Measurements from ENCODE around the gene ZNF345. TPM values are rescaled to one million over a fixed set of nuclear protein-coding genes. Genes with fewer than 3 reads are reported as not detected.

Gene ZNF345
- total and polyA plus RNA-seq, 7 experiments from 2014 or later: 6.8 to 18.2 (median 10.0) TPM

DNA sequence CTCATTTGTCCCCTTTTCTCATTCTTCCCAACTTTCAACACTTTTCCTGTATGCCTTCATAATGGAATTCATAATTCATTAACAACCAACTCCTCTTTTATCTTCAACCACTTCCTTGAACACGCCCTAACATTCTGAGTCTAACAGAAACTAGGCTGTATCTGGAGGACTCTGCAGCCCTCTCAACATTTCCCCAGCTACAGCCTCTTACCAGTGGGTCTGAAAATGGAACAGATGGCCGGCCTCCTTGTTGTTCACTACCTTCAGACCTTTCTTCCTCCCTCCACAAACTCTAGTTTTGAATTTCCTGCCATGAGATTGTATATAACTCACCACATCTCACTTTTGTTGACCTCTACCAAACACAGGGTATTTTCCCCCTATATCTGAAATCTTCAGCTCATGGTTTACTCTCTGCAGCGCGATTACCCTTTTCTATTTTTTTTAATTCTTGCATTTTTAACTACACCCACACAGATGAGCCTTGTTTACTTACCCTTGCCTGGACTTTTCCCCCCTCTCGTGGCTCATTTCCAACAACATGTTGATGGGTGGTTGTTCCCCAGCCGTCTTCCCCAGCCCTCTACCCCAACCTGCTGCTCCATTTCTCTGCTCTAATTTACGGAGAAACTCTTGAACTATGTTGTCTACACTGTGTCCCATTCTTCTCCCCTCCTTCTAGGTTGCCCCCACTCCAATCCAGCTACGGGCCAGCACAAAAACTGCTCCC lies 13.3 kb upstream of the ZNF345 start:
- DNase-seq (peak in 2 of 9 donors; percentile 11 to 13), ATAC-seq (peak; percentile 1)
- H3K27ac Mint-ChIP-seq: no peak overlapping the region
- H3K4me1 Mint-ChIP-seq: peaks cover 0 to 21% (median 14%) of the 10 kb centered on the region in 7 donors
- H3K9me3 Mint-ChIP-seq: peaks cover 6 to 59% (median 36%) of the 10 kb centered on the region in 11 donors
- ChIA-PET POLR2A (interaction anchor here (0.6 to 7.5 kb wide), 13 partner anchors 13 to 667 kb away, joined by 3 to 108 read pairs (median 3); partner anchors contain the start of genes ZNF345, ZNF566, ZNF568 and ZNF569), CTCF (interaction anchor here (0.6 kb wide), 1 partner anchor 117 kb away, joined by 3 read pairs; no protein-coding TSS in a partner anchor)
- H3K36me3 Mint-ChIP-seq: peaks cover 21 to 59% (median 55%) of the 10 kb centered on the region in 5 donors
- H3K27me3 Mint-ChIP-seq: no peaks in the 10 kb centered on the region
- no peak overlapping the region for H3K4me3 Mint-ChIP-seq
- intact Hi-C loops (cut with micrococcal nuclease): loop anchor here (1.0 to 10.0 kb wide), 6 partner anchors 40 to 817 kb away; partner anchors contain the start of genes ZNF420 (in 2 of the 2), ZNF569 (in 2 of the 2), ZNF570 (in 2 of the 2) and ZFP30 (in 1 of the 2)
- H3K9me3 ChIP-seq (ENCODE audit: control insufficient read depth in 2 of 3, low read length in 3 of 3): peaks cover 0 to 32% (median 4%) of the 10 kb centered on the region in 3 experiments
- no peaks in the 10 kb centered on the region for H3K27me3 ChIP-seq (ENCODE audit: control insufficient read depth in 2 of 2, insufficient read depth in 2 of 2, low read length in 2 of 2)
- H3K27ac ChIP-seq (ENCODE audit: low read depth, low read length): peak overlapping the region; percentile 92
- H3K4me3 ChIP-seq (ENCODE audit: low read length): peak overlapping the region; percentile 92
- peaks cover 0 to 31% (median 4%) of the 10 kb centered on the region in 3 experiments for H3K36me3 ChIP-seq (ENCODE audit: control insufficient read depth in 2 of 3, insufficient read depth in 3 of 3, low read length in 3 of 3)
- H3K4me1 ChIP-seq (ENCODE audit: control insufficient read depth in 2 of 2, insufficient read depth in 2 of 2, low read length in 2 of 2): peaks cover 6 to 11% of the 10 kb centered on the region in 2 donors

DNA sequence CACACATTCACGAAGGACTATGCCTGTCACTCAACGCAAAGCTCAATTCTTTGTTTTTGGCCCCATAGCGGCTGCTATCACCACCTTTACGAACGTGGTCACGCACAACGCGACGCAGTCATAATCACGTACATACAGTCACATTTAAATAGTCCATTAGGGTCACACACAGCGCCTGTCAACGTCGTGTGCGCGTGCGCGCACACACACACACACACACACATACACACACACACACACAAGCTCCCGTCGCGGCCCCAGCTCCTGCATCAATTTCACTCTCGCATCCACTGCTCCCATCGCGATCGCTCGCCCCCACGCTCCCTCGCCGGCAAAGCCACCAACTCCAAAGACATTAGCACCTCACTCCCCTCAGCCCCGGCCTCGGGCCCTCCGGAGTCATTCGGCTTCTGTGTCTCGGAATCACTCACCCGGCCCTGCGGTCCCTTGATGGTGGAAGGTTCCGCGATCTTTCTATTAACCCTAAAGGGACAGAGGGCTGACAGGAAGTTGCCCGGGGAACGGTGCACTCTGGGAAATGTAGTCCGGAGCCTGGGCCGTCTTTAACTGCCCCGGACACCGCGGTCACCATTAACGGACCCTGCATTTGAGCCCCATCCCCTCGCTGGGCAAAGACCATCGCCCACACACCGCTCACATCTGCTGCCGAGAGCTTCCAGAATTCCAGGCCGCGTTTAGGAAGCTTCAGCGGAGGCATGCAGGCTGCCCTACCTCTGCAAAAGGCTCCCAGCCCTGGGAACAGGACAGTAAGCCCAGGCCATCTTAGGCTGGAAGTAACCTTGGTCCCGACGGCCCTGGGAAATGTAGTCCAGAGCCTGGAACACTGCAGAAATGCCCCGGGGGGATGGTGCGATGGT lies 12.5 kb upstream of the ZNF345 start, which contains the start of gene ZNF790:
ZNF790 (minus strand) TSS at position 482 of the 878 bp plus-strand sequence. CDS start 12,768 bp downstream, outside the sequence.
- Histone ChIP-seq H3K27me3 (ENCODE audit: control insufficient read depth in 2 of 2, insufficient read depth in 2 of 2, low read length in 2 of 2) (no peaks in the 10 kb centered on the region), H3K9me3 (ENCODE audit: control insufficient read depth in 2 of 3, low read length in 3 of 3) (peaks cover 0 to 29% (median 4%) of the 10 kb centered on the region in 3 experiments), H3K36me3 (ENCODE audit: control insufficient read depth in 2 of 3, insufficient read depth in 3 of 3, low read length in 3 of 3) (peaks cover 0 to 31% (median 0%) of the 10 kb centered on the region in 3 experiments), H3K27ac (ENCODE audit: low read depth, low read length) (peak within 1 kb of the TSS; percentile 92), H3K4me1 (ENCODE audit: control insufficient read depth in 2 of 2, insufficient read depth in 2 of 2, low read length in 2 of 2) (peaks cover 6 to 11% of the 10 kb centered on the region in 2 donors), H3K4me3 (ENCODE audit: low read length) (peak within 1 kb of the TSS; percentile 92)
- ChIA-PET CTCF (interaction anchor here (0.6 kb wide), 1 partner anchor 116 kb away, joined by 3 read pairs; no protein-coding TSS in a partner anchor), POLR2A (interaction anchor here (0.6 to 7.5 kb wide), 15 partner anchors 12 to 1839 kb away, joined by 3 to 108 read pairs (median 3); partner anchors contain the start of genes ZNF345, ZNF566, ZNF568 and ZNF569)
- peaks cover 0 to 21% (median 14%) of the 10 kb centered on the region in 7 donors for H3K4me1 Mint-ChIP-seq
- DNase-seq (peak; percentile 68 to 91 (median 85)), ATAC-seq (peak; percentile 95)
- peaks cover 16 to 55% (median 54%) of the 10 kb centered on the region in 5 donors for H3K36me3 Mint-ChIP-seq
- intact Hi-C loops (cut with micrococcal nuclease): loop anchor here (1.0 to 10.0 kb wide), 19 partner anchors 12 to 817 kb away; partner anchors contain the start of genes ZNF260 (in 2 of the 2), ZNF345 (in 2 of the 2), ZNF420 (in 2 of the 2) and ZNF461 (in 2 of the 2)
- H3K27ac Mint-ChIP-seq: peak within 1 kb of the TSS in 5 of 9 donors; percentile 39 to 65 (median 51)
- peaks cover 6 to 56% (median 35%) of the 10 kb centered on the region in 11 donors for H3K9me3 Mint-ChIP-seq
- peak within 1 kb of the TSS in 1 of 10 donors; percentile 22 for H3K4me3 Mint-ChIP-seq
- no peaks in the 10 kb centered on the region for H3K27me3 Mint-ChIP-seq

DNA sequence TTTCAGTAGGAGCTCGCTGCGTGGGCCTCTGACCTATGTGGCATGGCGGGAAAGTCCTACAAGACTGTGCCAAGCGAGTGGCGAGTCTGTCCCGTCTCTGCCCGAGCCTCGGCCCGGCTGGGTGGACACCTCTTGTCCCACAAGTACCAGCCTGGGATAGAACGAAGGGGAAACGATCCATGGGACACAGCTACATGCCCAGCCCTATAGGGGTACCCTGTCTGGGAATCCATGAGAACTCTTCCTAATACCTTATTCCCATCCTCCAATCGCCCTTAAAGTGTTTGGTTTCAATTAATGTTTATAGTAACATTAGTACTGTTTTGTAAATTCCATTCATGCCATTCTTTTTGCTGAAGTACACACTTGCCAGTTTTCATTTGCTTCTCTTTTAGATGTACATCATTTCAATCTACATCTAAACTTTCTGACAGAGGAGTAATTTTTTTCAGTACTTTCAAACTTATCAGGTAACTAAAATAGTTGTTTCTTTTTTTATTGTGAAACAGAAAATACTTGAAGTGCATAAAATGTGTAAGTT lies 11.8 kb upstream of the ZNF345 start:
- Histone ChIP-seq H3K27ac (ENCODE audit: low read depth, low read length) (peak overlapping the region; percentile 92), H3K4me1 (ENCODE audit: control insufficient read depth in 2 of 2, insufficient read depth in 2 of 2, low read length in 2 of 2) (peaks cover 6 to 11% of the 10 kb centered on the region in 2 donors), H3K4me3 (ENCODE audit: low read length) (peak overlapping the region; percentile 92), H3K27me3 (ENCODE audit: control insufficient read depth in 2 of 2, insufficient read depth in 2 of 2, low read length in 2 of 2) (no peaks in the 10 kb centered on the region), H3K36me3 (ENCODE audit: control insufficient read depth in 2 of 3, insufficient read depth in 3 of 3, low read length in 3 of 3) (peaks cover 0 to 31% (median 0%) of the 10 kb centered on the region in 3 experiments), H3K9me3 (ENCODE audit: control insufficient read depth in 2 of 3, low read length in 3 of 3) (peaks cover 0 to 33% (median 4%) of the 10 kb centered on the region in 3 experiments)
- ChIA-PET CTCF (interaction anchor here (0.8 kb wide), 1 partner anchor 12 kb away, joined by 3 read pairs; the partner anchor contains the start of gene ZNF345), POLR2A (interaction anchor here (0.6 to 7.5 kb wide), 5 partner anchors 11 to 1840 kb away, joined by 3 to 108 read pairs (median 3); partner anchors contain the start of genes ZNF345, ZNF566, ZNF568 and ZNF829)
- no peaks in the 10 kb centered on the region for H3K27me3 Mint-ChIP-seq
- H3K4me3 Mint-ChIP-seq: no peak overlapping the region
- ATAC-seq: no peak
- peak in 3 of 9 donors; percentile 0 to 9 (median 9) for DNase-seq
- intact Hi-C loops (cut with micrococcal nuclease): loop anchor here (1.0 to 10.0 kb wide), 19 partner anchors 11 to 816 kb away; partner anchors contain the start of genes ZNF260 (in 2 of the 2), ZNF345 (in 2 of the 2), ZNF420 (in 2 of the 2) and ZNF461 (in 2 of the 2)
- H3K36me3 Mint-ChIP-seq: peaks cover 16 to 53% (median 51%) of the 10 kb centered on the region in 5 donors
- H3K9me3 Mint-ChIP-seq: peaks cover 6 to 54% (median 35%) of the 10 kb centered on the region in 11 donors
- H3K27ac Mint-ChIP-seq: peak overlapping the region in 5 of 9 donors; percentile 39 to 65 (median 51)
- peaks cover 0 to 21% (median 10%) of the 10 kb centered on the region in 7 donors for H3K4me1 Mint-ChIP-seq

DNA sequence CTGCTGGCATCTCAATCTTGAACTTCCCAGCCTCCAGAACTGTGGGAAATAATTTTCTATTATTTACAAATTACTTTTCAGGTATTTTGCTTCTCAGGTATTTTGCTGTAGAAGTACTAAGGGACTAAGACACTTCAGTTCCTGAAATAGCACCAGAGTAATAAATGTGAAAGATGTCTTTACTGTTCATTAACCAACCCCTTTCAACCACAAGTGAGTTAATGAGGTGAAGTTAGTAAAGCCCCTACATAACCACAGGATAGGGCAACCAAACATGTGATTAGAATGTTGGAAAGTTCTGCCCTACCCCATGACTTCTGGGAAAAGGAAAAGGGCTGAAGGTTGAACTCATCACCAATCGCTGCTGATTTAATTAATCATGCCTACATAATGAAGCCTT lies 2.7 kb upstream of the ZNF345 start:
- peaks cover 0 to 17% (median 4%) of the 10 kb centered on the region in 3 experiments for H3K9me3 ChIP-seq (ENCODE audit: control insufficient read depth in 2 of 3, low read length in 3 of 3)
- intact Hi-C loops (cut with micrococcal nuclease): no loop called here
- Mint-ChIP-seq H3K27me3 (no peaks in the 10 kb centered on the region), H3K4me1 (peaks cover 0 to 14% (median 9%) of the 10 kb centered on the region in 7 donors), H3K36me3 (peaks cover 4 to 52% (median 47%) of the 10 kb centered on the region in 5 donors), H3K27ac (peak overlapping the region in 2 of 9 donors; percentile 83 to 92), H3K9me3 (peaks cover 0 to 40% (median 17%) of the 10 kb centered on the region in 11 donors), H3K4me3 (peak overlapping the region in 2 of 10 donors; percentile 78 to 90)
- no peak for ATAC-seq
- H3K4me3 ChIP-seq (ENCODE audit: low read length): no peak overlapping the region
- H3K27ac ChIP-seq (ENCODE audit: low read depth, low read length): no peak overlapping the region
- H3K27me3 ChIP-seq (ENCODE audit: control insufficient read depth in 2 of 2, insufficient read depth in 2 of 2, low read length in 2 of 2): no peaks in the 10 kb centered on the region
- peaks cover 9 to 16% of the 10 kb centered on the region in 2 donors for H3K4me1 ChIP-seq (ENCODE audit: control insufficient read depth in 2 of 2, insufficient read depth in 2 of 2, low read length in 2 of 2)
- CTCF ChIA-PET: no interaction called here
- no peak for DNase-seq
- POLR2A ChIA-PET: interaction anchor here (0.6 kb wide), 1 partner anchor 325 kb away, joined by 6 read pairs; no protein-coding TSS in a partner anchor
- peaks cover 0 to 14% (median 0%) of the 10 kb centered on the region in 3 experiments for H3K36me3 ChIP-seq (ENCODE audit: control insufficient read depth in 2 of 3, insufficient read depth in 3 of 3, low read length in 3 of 3)

DNA sequence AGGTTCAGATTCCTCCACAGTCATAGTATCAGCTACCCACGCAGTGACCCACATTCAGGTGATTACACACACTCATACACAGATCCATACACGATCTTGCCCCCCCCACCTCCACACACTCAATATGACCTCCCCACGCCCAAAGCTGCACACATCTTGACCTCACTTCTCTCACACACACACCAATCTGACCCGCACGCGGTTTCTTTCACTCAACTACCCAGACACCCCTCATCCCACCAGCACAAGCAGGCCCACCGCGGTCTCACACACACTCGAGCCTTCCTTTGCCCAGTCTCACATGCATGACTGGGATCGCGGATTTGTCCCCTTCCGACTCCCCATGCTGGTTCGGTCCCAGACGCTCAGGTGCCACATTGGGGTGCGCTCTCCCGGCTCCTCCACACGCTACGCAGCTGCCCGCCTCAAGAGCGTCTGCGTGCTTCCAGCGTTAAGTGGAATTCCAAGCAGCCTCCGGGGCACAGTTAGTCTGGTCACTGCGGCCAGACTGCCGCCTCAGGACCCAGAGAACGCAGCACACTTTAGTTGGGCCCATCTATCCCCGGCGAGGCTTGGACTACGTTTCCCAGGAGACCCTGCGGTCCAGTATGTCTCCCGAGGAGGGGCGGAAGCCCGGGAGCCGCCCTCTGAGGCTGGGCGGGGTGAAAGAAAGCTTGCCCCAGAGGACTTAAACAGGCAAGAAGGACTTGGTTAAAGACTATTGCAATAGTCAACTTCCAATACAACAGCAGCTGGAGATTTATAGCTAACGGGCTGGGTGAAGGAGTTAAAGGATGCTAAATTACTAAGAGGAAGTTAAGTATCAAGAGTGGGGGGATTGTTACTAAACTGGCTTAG lies 746 bp upstream of the ZNF345 start:
- H3K27ac Mint-ChIP-seq: no peak overlapping the region
- peak overlapping the region; percentile 92 for H3K4me3 ChIP-seq (ENCODE audit: low read length)
- POLR2A ChIA-PET: interaction anchor here (0.7 to 3.9 kb wide), 28 partner anchors 11 to 745 kb away, joined by 3 to 108 read pairs (median 4); partner anchors contain the start of genes ZNF146, ZNF260, ZNF383 and ZNF420
- peaks cover 9 to 16% of the 10 kb centered on the region in 2 donors for H3K4me1 ChIP-seq (ENCODE audit: control insufficient read depth in 2 of 2, insufficient read depth in 2 of 2, low read length in 2 of 2)
- DNase-seq: peak; percentile 69 to 93 (median 86)
- H3K9me3 Mint-ChIP-seq: peaks cover 0 to 40% (median 19%) of the 10 kb centered on the region in 11 donors
- intact Hi-C loops (cut with micrococcal nuclease): loop anchor here (1.0 to 10.0 kb wide), 35 partner anchors 12 to 1485 kb away; partner anchors contain the start of genes CAPNS1 (in 2 of the 2), ZFP14 (in 2 of the 2), ZNF260 (in 2 of the 2) and ZNF382 (in 2 of the 2)
- H3K9me3 ChIP-seq (ENCODE audit: control insufficient read depth in 2 of 3, low read length in 3 of 3): peaks cover 0 to 11% (median 4%) of the 10 kb centered on the region in 3 experiments
- H3K27ac ChIP-seq (ENCODE audit: low read depth, low read length): peak overlapping the region; percentile 86
- no peaks in the 10 kb centered on the region for H3K27me3 ChIP-seq (ENCODE audit: control insufficient read depth in 2 of 2, insufficient read depth in 2 of 2, low read length in 2 of 2)
- peak; percentile 94 for ATAC-seq
- no peak overlapping the region for H3K4me3 Mint-ChIP-seq
- CTCF ChIA-PET: interaction anchor here (0.7 to 1.4 kb wide), 2 partner anchors 11 to 501 kb away, joined by 3 read pairs; no protein-coding TSS in a partner anchor
- H3K36me3 ChIP-seq (ENCODE audit: control insufficient read depth in 2 of 3, insufficient read depth in 3 of 3, low read length in 3 of 3): peaks cover 0 to 14% (median 6%) of the 10 kb centered on the region in 3 experiments
- H3K4me1 Mint-ChIP-seq: peaks cover 0 to 21% (median 10%) of the 10 kb centered on the region in 7 donors
- H3K36me3 Mint-ChIP-seq: peaks cover 14 to 57% (median 51%) of the 10 kb centered on the region in 5 donors
- no peaks in the 10 kb centered on the region for H3K27me3 Mint-ChIP-seq

Data from naive thymus-derived CD4-positive, alpha-beta T cell (primary cell).